Muscle of leg (tissue), 11 donors: ENCODE measurements around the gene MEGF11. TPM values are rescaled to one million over a fixed set of nuclear protein-coding genes. Genes with fewer than 3 reads are reported as not detected.

ENCODE experiments used
- DNase-seq: peaks from one replicate; pipeline ENCODE4 v3.0.0; 2013
- H3K27ac ChIP-seq: one replicate; pipeline ENCODE4 v1.5.1; 2013; ENCODE audit warnings: mild to moderate bottlenecking, low read length, control low read depth
- H3K27me3 ChIP-seq: one replicate; pipeline ENCODE4 v1.6.1; 2013; ENCODE audit warnings: low read length; ENCODE audit not compliant: control insufficient read depth, insufficient read depth
- H3K36me3 ChIP-seq: one replicate; pipeline ENCODE4 v1.6.1; 2013; ENCODE audit warnings: low read length; ENCODE audit not compliant: control insufficient read depth, insufficient read depth
- H3K4me1 ChIP-seq: one replicate; pipeline ENCODE4 v1.6.1; 2013; ENCODE audit warnings: low read length; ENCODE audit not compliant: control insufficient read depth, insufficient read depth
- H3K4me3 ChIP-seq: one replicate; pipeline ENCODE4 v1.5.1; 2013; ENCODE audit warnings: low read length, control low read depth
- H3K9me3 ChIP-seq: replicated peaks from 2 replicates; pipeline ENCODE4 v1.6.1; 2013; ENCODE audit warnings: low read depth, low read length; ENCODE audit not compliant: control insufficient read depth
- WGBS: methylation state at CpG from one replicate; pipeline ENCODE4 v1.1.5; 2013; ENCODE audit warnings: missing lambda C conversion rate; ENCODE audit not compliant: insufficient coverage; 5-methylcytosine and 5-hydroxymethylcytosine counted together
- polyA plus RNA-seq, 8 donors: library from polyadenylated mRNA; unstranded; fragments of 120-200 nt; gene quantifications; one replicate each; pipeline versions ENCODE4 v1.2.1 to v1.2.3, GENCODE V29; 2013; ENCODE audit warnings: inconsistent platforms in 1 of 8, low replicate concordance in 1 of 8; ENCODE audit not compliant: insufficient read length in 8 of 8, insufficient read depth in 1 of 8
- total RNA-seq: library from RNA; stranded (reverse); fragments of 120-200 nt; gene quantifications from one replicate; pipeline ENCODE4 v1.2.4, GENCODE V29; 2013

Gene MEGF11
- total and polyA plus RNA-seq, 9 donors = 0.13 to 0.68 (median 0.31) TPM

- H3K27ac ChIP-seq = no peak overlapping the region
- peaks cover 30% of the 10 kb centered on the region for H3K27me3 ChIP-seq
- H3K36me3 ChIP-seq = no peaks in the 10 kb centered on the region
- DNase-seq = no peak
- WGBS = 41% methylated on average over 6 of the region's 9 CpGs
- no peaks in the 10 kb centered on the region for H3K9me3 ChIP-seq
- no peak overlapping the region for H3K4me3 ChIP-seq
- no peaks in the 10 kb centered on the region for H3K4me1 ChIP-seq
Measured at GRCh38 chr15:66149871-66150270, 103.7 kb downstream of the MEGF11 start.

GRCh38 chr15:66148187-66148586 lies 105.4 kb downstream of the MEGF11 start:
- DNase-seq = no peak
- Histone ChIP-seq H3K27me3 (peaks cover 28% of the 10 kb centered on the region), H3K4me3 (no peak overlapping the region), H3K4me1 (peaks cover under 1% of the 10 kb centered on the region), H3K27ac (no peak overlapping the region), H3K9me3 (no peaks in the 10 kb centered on the region), H3K36me3 (no peaks in the 10 kb centered on the region)
- WGBS = 50% methylated on average over 2 of the region's 2 CpGs

- Histone ChIP-seq H3K4me3 (no peak overlapping the region), H3K36me3 (no peaks in the 10 kb centered on the region), H3K9me3 (no peaks in the 10 kb centered on the region), H3K27ac (no peak overlapping the region), H3K27me3 (peaks cover 22% of the 10 kb centered on the region), H3K4me1 (peaks cover 8% of the 10 kb centered on the region)
- DNase-seq = no peak
- 73% methylated on average over 3 of the region's 3 CpGs for WGBS
Measured at GRCh38 chr15:66147440-66147839, 106.1 kb downstream of the MEGF11 start.

- Histone ChIP-seq H3K4me3 (no peak overlapping the region), H3K4me1 (peaks cover 22% of the 10 kb centered on the region), H3K27ac (no peak overlapping the region), H3K36me3 (no peaks in the 10 kb centered on the region), H3K27me3 (peaks cover 18% of the 10 kb centered on the region), H3K9me3 (no peaks in the 10 kb centered on the region)
- no peak for DNase-seq
- WGBS = no CpG with 5 or more reads among the region's 6 CpGs
Measured at GRCh38 chr15:66145726-66146182, 107.8 kb downstream of the MEGF11 start.

GRCh38 chr15:66144978-66145725 lies 108.4 kb downstream of the MEGF11 start:
- H3K9me3 ChIP-seq = no peaks in the 10 kb centered on the region
- 63% methylated on average over 6 of the region's 8 CpGs for WGBS
- peaks cover 18% of the 10 kb centered on the region for H3K27me3 ChIP-seq
- no peak for DNase-seq
- H3K36me3 ChIP-seq = no peaks in the 10 kb centered on the region
- H3K4me3 ChIP-seq = no peak overlapping the region
- H3K4me1 ChIP-seq = peaks cover 28% of the 10 kb centered on the region
- no peak overlapping the region for H3K27ac ChIP-seq

- no peak overlapping the region for H3K4me3 ChIP-seq
- peak; percentile 61 for DNase-seq
- no peaks in the 10 kb centered on the region for H3K36me3 ChIP-seq
- WGBS = 51% methylated on average over 7 of the region's 11 CpGs
- no peaks in the 10 kb centered on the region for H3K9me3 ChIP-seq
- peaks cover 40% of the 10 kb centered on the region for H3K4me1 ChIP-seq
- H3K27ac ChIP-seq = peak overlapping the region; percentile 20
- H3K27me3 ChIP-seq = peaks cover 11% of the 10 kb centered on the region
Measured at GRCh38 chr15:66142285-66142684, 111.3 kb downstream of the MEGF11 start.

GRCh38 chr15:66139591-66140207 lies 113.9 kb downstream of the MEGF11 start:
- peaks cover 4% of the 10 kb centered on the region for H3K27me3 ChIP-seq
- no peak overlapping the region for H3K4me3 ChIP-seq
- no peak for DNase-seq
- H3K36me3 ChIP-seq = no peaks in the 10 kb centered on the region
- 55% methylated on average over 6 of the region's 11 CpGs for WGBS
- H3K27ac ChIP-seq = no peak overlapping the region
- H3K4me1 ChIP-seq = peaks cover 40% of the 10 kb centered on the region
- H3K9me3 ChIP-seq = no peaks in the 10 kb centered on the region

GRCh38 chr15:66138892-66139590 lies 114.5 kb downstream of the MEGF11 start:
- no CpG with 5 or more reads among the region's 3 CpGs for WGBS
- DNase-seq = peak; percentile 85

GRCh38 chr15:66138096-66138783 lies 115.3 kb downstream of the MEGF11 start:
- peaks cover 40% of the 10 kb centered on the region for H3K4me1 ChIP-seq
- H3K4me3 ChIP-seq = no peak overlapping the region
- no peaks in the 10 kb centered on the region for H3K9me3 ChIP-seq
- no peak for DNase-seq
- H3K36me3 ChIP-seq = no peaks in the 10 kb centered on the region
- H3K27me3 ChIP-seq = peaks cover 2% of the 10 kb centered on the region
- H3K27ac ChIP-seq = no peak overlapping the region
- WGBS = 52% methylated on average over 8 of the region's 10 CpGs

More at GRCh38 chr15:66138892-66139590, 114.5 kb downstream of the MEGF11 start:
- Histone ChIP-seq H3K4me1 (peaks cover 40% of the 10 kb centered on the region), H3K27ac (no peak overlapping the region), H3K9me3 (no peaks in the 10 kb centered on the region), H3K36me3 (no peaks in the 10 kb centered on the region), H3K4me3 (no peak overlapping the region), H3K27me3 (peaks cover 2% of the 10 kb centered on the region)

- H3K9me3 ChIP-seq = no peaks in the 10 kb centered on the region
- H3K27ac ChIP-seq = no peak overlapping the region
- H3K4me3 ChIP-seq = no peak overlapping the region
- H3K27me3 ChIP-seq = peaks cover 2% of the 10 kb centered on the region
- WGBS = 29% methylated on average over 1 of the region's 2 CpGs
- H3K36me3 ChIP-seq = no peaks in the 10 kb centered on the region
- H3K4me1 ChIP-seq = peaks cover 27% of the 10 kb centered on the region
- DNase-seq = no peak
Measured at GRCh38 chr15:66136948-66137347, 116.6 kb downstream of the MEGF11 start.
